HL-60/S4 treated with retinoic acid at 250 ng/mL for 4 days and 3 days (cell line): ENCODE measurements around the gene HASPIN.
"Not testable (repeated sequence)": the region's sequence is repeated elsewhere in the genome, so short reads cannot be mapped to it uniquely, and the experiment has no call there.

Source experiments
- in situ Hi-C: fragments of 300-500 bp; cut with MboI; formaldehyde crosslinking; loops from 2 replicates; pipeline ENCODE4 v1.7.0; 2022; ENCODE audit warnings: low sequenced_read_pairs

HASPIN gene

GRCh38 chr17:3734911-3735276, 11.2 kb downstream of the HASPIN start:
- in situ Hi-C loops = not testable (repeated sequence)

- in situ Hi-C loops = no loop called here
Observed at GRCh38 chr17:3735515-3735914, 11.8 kb downstream of the HASPIN start.

GRCh38 chr17:3738562-3739295, 15.0 kb downstream of the HASPIN start:
- in situ Hi-C loops = no loop called here

GRCh38 chr17:3739422-3740124, 15.9 kb downstream of the HASPIN start:
- in situ Hi-C loops = loop anchor here (10.0 kb wide), 1 partner anchor 65 kb away; the partner anchor contains the start of gene ITGAE

GRCh38 chr17:3740611-3741073, 16.9 kb downstream of the HASPIN start:
- in situ Hi-C loops = loop anchor here (10.0 kb wide), 1 partner anchor 64 kb away; the partner anchor contains the start of gene ITGAE

GRCh38 chr17:3744014-3744413, 20.3 kb downstream of the HASPIN start:
- in situ Hi-C loops = loop anchor here (10.0 kb wide), 1 partner anchor 61 kb away; the partner anchor contains the start of gene ITGAE

- in situ Hi-C loops = loop anchor here (10.0 kb wide), 1 partner anchor 60 kb away; the partner anchor contains the start of gene ITGAE
Observed at GRCh38 chr17:3745071-3745470, 21.4 kb downstream of the HASPIN start.

- in situ Hi-C loops = loop anchor here (10.0 kb wide), 1 partner anchor 57 kb away; the partner anchor contains the start of gene ITGAE
Observed at GRCh38 chr17:3747805-3748204, 24.1 kb downstream of the HASPIN start.

- in situ Hi-C loops = loop anchor here (10.0 kb wide), 1 partner anchor 56 kb away; the partner anchor contains the start of gene ITGAE
Observed at GRCh38 chr17:3748576-3748975, 24.9 kb downstream of the HASPIN start.

- in situ Hi-C loops = no loop called here
Observed at GRCh38 chr17:3750296-3750695, 26.6 kb downstream of the HASPIN start.

GRCh38 chr17:3750926-3751325, 27.2 kb downstream of the HASPIN start:
- in situ Hi-C loops = no loop called here

- in situ Hi-C loops = no loop called here
Observed at GRCh38 chr17:3751836-3752235, 28.1 kb downstream of the HASPIN start.

- in situ Hi-C loops = no loop called here
Observed at GRCh38 chr17:3753624-3754023, 29.9 kb downstream of the HASPIN start.

- in situ Hi-C loops = no loop called here
Observed at GRCh38 chr17:3754066-3754457, 30.4 kb downstream of the HASPIN start.

- in situ Hi-C loops = no loop called here
Observed at GRCh38 chr17:3754458-3755334, 31.0 kb downstream of the HASPIN start.

GRCh38 chr17:3755335-3756030, 31.8 kb downstream of the HASPIN start:
- in situ Hi-C loops = no loop called here

- in situ Hi-C loops = no loop called here
Observed at GRCh38 chr17:3759597-3760216, 36.0 kb downstream of the HASPIN start.

GRCh38 chr17:3761036-3761917, 37.6 kb downstream of the HASPIN start:
- in situ Hi-C loops = no loop called here

GRCh38 chr17:3761918-3762380, 38.2 kb downstream of the HASPIN start:
- in situ Hi-C loops = no loop called here
